Peyer's patch (tissue), 4 donors: Measurements from ENCODE around the gene PKLR. TPM values are rescaled to one million over a fixed set of nuclear protein-coding genes. Genes with fewer than 3 reads are reported as not detected.
"Not testable (repeated sequence)": the region's sequence is repeated elsewhere in the genome, so short reads cannot be mapped to it uniquely, and the experiment has no call there.

ENCODE experiments used
- DNase-seq, 3 donors: peaks; one replicate each; pipeline ENCODE4 v3.0.0-alpha.2; 2017 to 2019
- H3K27ac ChIP-seq, 4 donors: fragments of 200-600 bp; sonication (generic); one replicate each; pipeline ENCODE4 v1.5.1; 2016 to 2019
- H3K27me3 ChIP-seq, 2 donors: fragments of 200-600 bp; sonication (generic); one replicate each; pipeline ENCODE4 v1.5.1; 2019
- H3K36me3 ChIP-seq, 3 donors: fragments of 200-600 bp; sonication (generic); one replicate each; pipeline ENCODE4 v1.5.1; 2016 to 2019
- H3K4me1 ChIP-seq, 4 donors: fragments of 200-600 bp; sonication (generic); one replicate each; pipeline ENCODE4 v1.5.1; 2016 to 2019
- H3K4me3 ChIP-seq, 4 donors: fragments of 200-600 bp; sonication (generic); 1 replicate in 3 of 4; 2 replicates in 1 of 4; pipeline ENCODE4 v1.5.1; 2016 to 2019; ENCODE audit warnings: mild to moderate bottlenecking in 1 of 4
- H3K9me3 ChIP-seq, 4 donors: fragments of 200-600 bp; sonication (generic); one replicate each; pipeline ENCODE4 v1.5.1; 2016 to 2019; ENCODE audit warnings: mild to moderate bottlenecking in 1 of 4
- CTCF ChIP-seq, 6 experiments: fragments of 450-650 bp in 4 of 6; fragments of 200-600 bp in 2 of 6; sonication (generic) in 1 of 6; IDR thresholded peaks; one replicate each; pipeline ENCODE4 v1.5.1; 2017 to 2019; ENCODE audit warnings: antibody characterized with exemption in 6 of 6, mild to moderate bottlenecking in 3 of 6, moderate library complexity in 1 of 6
- POLR2A ChIP-seq, 2 donors: fragments of 450-650 bp; IDR thresholded peaks; one replicate each; pipeline ENCODE4 v1.5.1; 2017; ENCODE audit warnings: antibody characterized with exemption in 2 of 2, mild to moderate bottlenecking in 2 of 2, moderate library complexity in 2 of 2
- total RNA-seq, 4 donors: library from RNA; depleted of rRNA; stranded (reverse); fragments of >200 nt; gene quantifications; one replicate each; pipeline ENCODE4 v1.1.0, GENCODE V29; 2016

The PKLR gene
- 10 to 100 TPM in 3 of 4 donors, not detected in 1; 35.7 to 50.5 (median 36.2) TPM for total RNA-seq

DNA sequence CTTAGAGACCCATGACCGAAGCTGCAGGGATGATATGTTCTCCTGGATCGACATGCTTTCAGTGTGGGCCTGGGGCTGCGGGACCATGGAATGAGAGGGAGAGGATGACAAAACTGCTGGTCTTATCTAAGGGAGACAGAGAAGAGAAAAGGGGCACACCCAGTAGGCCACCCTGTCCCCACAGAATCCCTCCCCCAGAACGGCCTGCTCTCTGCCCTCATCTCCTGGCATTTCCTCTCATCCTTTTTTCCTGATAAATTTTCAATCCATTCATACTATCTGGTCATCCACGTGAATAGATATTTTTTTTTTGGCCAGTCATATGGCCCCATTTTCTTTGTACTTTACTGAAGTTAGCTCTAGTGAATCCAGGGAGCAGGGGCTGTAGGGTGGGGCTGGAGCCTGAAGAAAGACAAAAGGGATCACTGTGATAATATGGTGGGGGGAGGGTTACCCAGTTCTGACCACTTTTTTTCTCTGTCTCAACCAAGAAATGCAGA lies at the start of gene PKLR:
PKLR (minus strand) TSS at position 97 of the 500 bp plus-strand sequence; CDS start at position 54, 43 bp downstream.
- Histone ChIP-seq H3K36me3 (no peaks in the 10 kb centered on the region), H3K27ac (peak within 1 kb of the TSS in 2 of 4 donors; percentile 43 to 75), H3K4me3 (peak within 1 kb of the TSS in 1 of 4 donors; percentile 20), H3K4me1 (no peaks in the 10 kb centered on the region), H3K27me3 (no peaks in the 10 kb centered on the region), H3K9me3 (no peaks in the 10 kb centered on the region)
- no peak for DNase-seq
- no peak for TF ChIP-seq POLR2A (IDR thresholded peaks at IDR 0.05)
- TF ChIP-seq CTCF (IDR thresholded peaks at IDR 0.05): no peak

- H3K4me1 ChIP-seq: no peaks in the 10 kb centered on the region
- no peak overlapping the region for H3K4me3 ChIP-seq
- H3K36me3 ChIP-seq: peaks cover 0 to 99% (median 2%) of the 10 kb centered on the region in 3 donors
- H3K9me3 ChIP-seq: no peaks in the 10 kb centered on the region
- DNase-seq: no peak
- H3K27me3 ChIP-seq: no peaks in the 10 kb centered on the region
- no peak for TF ChIP-seq POLR2A (IDR thresholded peaks at IDR 0.05)
- no peak for TF ChIP-seq CTCF (IDR thresholded peaks at IDR 0.05)
- H3K27ac ChIP-seq: no peak overlapping the region
Measured at GRCh38 chr1:155342842-155343241, 41.6 kb upstream of the PKLR start.

DNA sequence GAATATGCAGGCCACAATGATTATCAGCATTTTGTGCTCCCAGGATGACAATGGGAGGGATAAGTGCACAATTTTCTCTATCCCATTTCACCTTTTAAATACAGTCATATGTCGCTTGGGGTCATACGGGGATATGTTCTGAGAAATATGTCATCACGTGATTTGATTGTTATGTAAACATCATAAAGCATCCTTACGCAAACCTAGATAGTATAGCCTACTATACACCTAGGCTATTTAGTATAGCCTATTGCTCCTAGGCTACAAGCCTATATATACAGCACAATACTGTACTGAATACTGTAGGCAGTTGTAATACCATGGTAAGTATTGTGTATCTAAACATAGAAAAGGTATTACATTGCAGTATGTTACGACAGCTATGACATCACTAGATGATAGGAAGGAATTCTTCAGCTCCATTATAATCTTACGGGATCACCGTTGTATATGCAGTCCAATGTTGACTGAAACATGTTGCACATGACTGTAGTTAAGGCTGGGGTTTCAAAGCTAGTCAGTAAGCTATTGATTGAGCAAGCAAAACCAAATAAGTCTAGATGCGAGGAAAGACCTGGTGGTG lies 38.4 kb upstream of the PKLR start:
- TF ChIP-seq CTCF (IDR thresholded peaks at IDR 0.05) (no peak), POLR2A (IDR thresholded peaks at IDR 0.05) (no peak)
- Histone ChIP-seq H3K4me1 (no peaks in the 10 kb centered on the region), H3K27me3 (no peaks in the 10 kb centered on the region), H3K36me3 (peaks cover 0 to 95% (median 2%) of the 10 kb centered on the region in 3 donors), H3K9me3 (no peaks in the 10 kb centered on the region), H3K4me3 (no peak overlapping the region), H3K27ac (no peak overlapping the region)
- no peak for DNase-seq

GRCh38 chr1:155334962-155335361 lies 33.7 kb upstream of the PKLR start:
- Histone ChIP-seq H3K9me3 (no peaks in the 10 kb centered on the region), H3K36me3 (peaks cover 0 to 77% (median 0%) of the 10 kb centered on the region in 3 donors), H3K4me1 (no peaks in the 10 kb centered on the region), H3K4me3 (no peak overlapping the region), H3K27me3 (no peaks in the 10 kb centered on the region), H3K27ac (no peak overlapping the region)
- TF ChIP-seq POLR2A (IDR thresholded peaks at IDR 0.05): no peak
- no peak for TF ChIP-seq CTCF (IDR thresholded peaks at IDR 0.05)
- DNase-seq: no peak

GRCh38 chr1:155329980-155330598 lies 28.9 kb upstream of the PKLR start:
- TF ChIP-seq POLR2A (IDR thresholded peaks at IDR 0.05): no peak
- no peak for TF ChIP-seq CTCF (IDR thresholded peaks at IDR 0.05)
- Histone ChIP-seq H3K27ac (no peak overlapping the region), H3K9me3 (no peaks in the 10 kb centered on the region), H3K4me1 (peaks cover 0 to 10% (median 0%) of the 10 kb centered on the region in 4 donors), H3K36me3 (peaks cover 0 to 70% (median 0%) of the 10 kb centered on the region in 3 donors), H3K27me3 (no peaks in the 10 kb centered on the region), H3K4me3 (no peak overlapping the region)
- DNase-seq: no peak

DNA sequence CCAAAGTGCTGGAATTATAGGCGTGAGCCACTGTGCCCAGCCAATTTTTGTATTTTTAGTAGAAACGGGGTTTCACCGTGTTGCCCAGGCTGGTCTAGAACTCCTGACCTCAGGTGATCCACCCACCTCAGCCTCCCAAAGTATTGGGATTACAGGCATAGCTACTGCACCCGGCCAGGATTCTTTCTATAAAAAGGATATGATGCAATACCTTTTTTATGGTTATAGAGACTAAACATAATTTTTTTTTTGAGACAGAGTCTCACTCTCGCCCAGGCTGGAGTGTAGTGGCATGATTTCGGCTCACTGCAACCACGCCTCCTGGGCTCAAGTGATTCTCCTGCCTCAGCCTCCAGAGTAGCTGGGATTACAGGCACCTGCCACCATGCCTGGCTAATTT lies 27.6 kb upstream of the PKLR start:
- not testable (repeated sequence) for H3K4me3 ChIP-seq, DNase-seq, H3K9me3 ChIP-seq, H3K27ac ChIP-seq, H3K27me3 ChIP-seq
- H3K4me1 ChIP-seq: peaks cover 0 to 11% (median 0%) of the 10 kb centered on the region in 4 donors
- peaks cover 0 to 61% (median 0%) of the 10 kb centered on the region in 3 donors for H3K36me3 ChIP-seq
